Measurements from ENCODE around the gene IVL. TPM values are rescaled to one million over a fixed set of nuclear protein-coding genes. Genes with fewer than 3 reads are reported as not detected.

Gene IVL, protein sequence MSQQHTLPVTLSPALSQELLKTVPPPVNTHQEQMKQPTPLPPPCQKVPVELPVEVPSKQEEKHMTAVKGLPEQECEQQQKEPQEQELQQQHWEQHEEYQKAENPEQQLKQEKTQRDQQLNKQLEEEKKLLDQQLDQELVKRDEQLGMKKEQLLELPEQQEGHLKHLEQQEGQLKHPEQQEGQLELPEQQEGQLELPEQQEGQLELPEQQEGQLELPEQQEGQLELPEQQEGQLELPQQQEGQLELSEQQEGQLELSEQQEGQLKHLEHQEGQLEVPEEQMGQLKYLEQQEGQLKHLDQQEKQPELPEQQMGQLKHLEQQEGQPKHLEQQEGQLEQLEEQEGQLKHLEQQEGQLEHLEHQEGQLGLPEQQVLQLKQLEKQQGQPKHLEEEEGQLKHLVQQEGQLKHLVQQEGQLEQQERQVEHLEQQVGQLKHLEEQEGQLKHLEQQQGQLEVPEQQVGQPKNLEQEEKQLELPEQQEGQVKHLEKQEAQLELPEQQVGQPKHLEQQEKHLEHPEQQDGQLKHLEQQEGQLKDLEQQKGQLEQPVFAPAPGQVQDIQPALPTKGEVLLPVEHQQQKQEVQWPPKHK
- not detected in 2 replicates for total RNA-seq

DNA sequence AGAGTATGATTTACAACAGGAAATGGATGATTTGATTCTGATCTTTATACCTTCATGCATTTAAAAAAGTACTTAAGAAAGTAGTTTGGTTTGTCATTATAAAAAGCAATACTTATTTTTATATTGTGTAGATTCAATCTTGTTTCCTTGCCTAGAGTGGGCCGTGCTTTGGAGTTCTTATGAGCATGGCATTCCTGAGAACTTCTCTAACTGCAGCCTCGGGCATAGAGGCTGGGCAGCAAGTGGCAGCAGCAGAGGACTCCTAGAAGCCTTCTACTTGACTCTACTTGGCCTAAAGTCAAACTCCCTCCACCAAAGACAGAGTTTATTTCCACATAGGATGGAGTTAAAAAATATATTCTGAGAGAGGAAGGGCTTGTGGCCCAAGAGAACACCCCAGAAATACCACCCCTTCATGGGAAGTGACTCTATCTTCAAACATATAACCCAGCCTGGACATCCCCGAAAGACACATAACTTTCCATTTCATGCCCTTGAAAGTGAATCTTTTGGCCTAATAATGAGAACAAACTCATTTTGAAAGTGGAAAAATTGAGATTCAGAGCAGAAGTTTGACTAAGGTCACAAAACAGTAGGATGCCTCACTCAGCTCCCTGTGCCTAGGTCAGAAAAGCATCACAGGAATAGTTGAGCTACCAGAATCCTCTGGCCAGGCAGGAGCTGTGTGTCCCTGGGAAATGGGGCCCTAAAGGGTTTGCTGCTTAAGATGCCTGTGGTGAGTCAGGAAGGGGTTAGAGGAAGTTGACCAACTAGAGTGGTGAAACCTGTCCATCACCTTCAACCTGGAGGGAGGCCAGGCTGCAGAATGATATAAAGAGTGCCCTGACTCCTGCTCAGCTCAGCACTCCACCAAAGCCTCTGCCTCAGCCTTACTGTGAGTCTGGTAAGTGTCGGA lies at the start of gene IVL:
TSS of gene IVL (plus strand) at position 861 of the 916 bp plus-strand sequence. CDS start 1,252 bp downstream, outside the sequence.

DNA sequence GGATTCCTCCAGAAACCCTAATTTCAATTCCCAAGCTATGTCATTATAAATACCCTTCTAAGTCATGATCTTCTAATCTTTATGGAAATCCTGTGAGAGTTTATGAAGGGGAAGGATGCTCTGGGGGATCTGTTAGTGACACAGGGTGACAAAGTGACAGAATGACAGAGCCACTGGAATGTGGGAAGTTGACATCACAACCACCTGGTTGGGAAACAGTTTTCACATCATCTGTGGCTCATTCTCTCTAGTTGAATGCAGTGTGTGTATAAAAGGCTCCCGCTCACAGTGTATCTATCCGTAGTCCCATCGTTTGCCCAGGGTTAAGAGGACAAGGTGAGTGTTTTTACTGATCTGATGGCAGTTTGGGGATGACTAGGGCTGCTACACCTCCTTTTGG lies 48.6 kb upstream of the IVL start, which contains the start of gene LCE7A:
TSS of gene LCE7A (plus strand) at position 301 of the 400 bp plus-strand sequence. CDS start 702 bp downstream, outside the sequence.

DNA sequence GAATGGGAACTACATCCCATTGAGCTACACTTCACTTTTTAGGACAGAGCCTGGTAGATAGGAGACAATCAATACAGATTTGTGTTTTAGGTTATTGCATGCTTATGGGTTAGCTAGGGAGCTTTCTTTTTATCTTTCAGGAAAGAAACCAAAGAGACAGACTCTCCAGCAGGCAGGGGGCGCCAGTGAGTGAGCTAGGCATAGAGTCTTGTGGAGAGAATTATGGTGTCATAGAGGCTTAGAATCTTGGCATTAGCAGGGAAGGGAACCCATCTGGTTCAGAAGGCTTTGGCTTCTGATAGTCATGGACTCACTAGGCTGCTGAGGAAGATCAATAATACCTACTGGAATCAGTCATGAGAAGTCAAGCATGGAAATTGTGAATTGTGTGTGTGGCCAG lies 30.3 kb upstream of the IVL start, which contains the start of gene SMCP:
TSS of gene SMCP (plus strand) at position 281 of the 400 bp plus-strand sequence. CDS start 6,101 bp downstream, outside the sequence.

DNA sequence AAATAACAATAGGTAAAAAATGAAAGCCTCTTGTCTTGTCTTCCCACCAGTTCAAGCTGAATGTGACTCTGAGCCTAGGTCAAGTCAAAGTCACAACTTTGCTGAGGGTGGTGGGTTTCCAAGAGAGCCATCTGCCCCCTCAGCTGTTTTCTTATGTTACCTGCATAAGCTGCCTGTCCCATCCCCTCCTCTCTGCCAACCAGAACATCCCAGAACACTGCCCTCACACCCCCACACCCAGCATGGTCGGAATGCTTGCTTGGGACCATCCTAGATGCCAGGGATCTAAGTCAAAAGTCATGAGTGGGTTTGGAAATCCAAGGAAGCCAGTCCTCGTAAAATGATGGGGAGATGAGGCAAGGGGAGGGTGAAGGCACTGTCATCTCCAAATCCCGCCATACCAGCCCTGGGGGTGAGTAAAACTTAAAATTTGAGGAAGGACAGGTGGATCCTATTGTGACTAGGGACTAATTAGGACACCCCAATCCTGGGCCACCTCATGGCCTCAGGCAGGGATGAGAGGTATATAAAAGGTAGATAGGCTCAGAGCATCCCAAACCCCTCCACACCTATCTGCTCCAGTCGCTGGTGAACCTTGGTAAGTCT lies 38.4 kb downstream of the IVL start, which contains the start of gene SPRR5:
TSS of gene SPRR5 (plus strand) at position 556 of the 606 bp plus-strand sequence. CDS start 1,349 bp downstream, outside the sequence.

Other genes with a start within 250 kb of the IVL start
- gene LCE2D, start 245.2 kb upstream of the IVL start, total RNA-seq = not detected in 2 replicates
- not detected in 2 replicates for gene LCE2C, start 233.3 kb upstream of the IVL start, total RNA-seq
- not detected in 2 replicates for gene LCE2B, start 222.4 kb upstream of the IVL start, total RNA-seq
- gene LCE2A, start 210.2 kb upstream of the IVL start, total RNA-seq = not detected in 2 replicates
- gene LCE4A, start 200.4 kb upstream of the IVL start, total RNA-seq = not detected in 2 replicates
- not detected in 2 replicates for gene KPRP, start 150.5 kb upstream of the IVL start, total RNA-seq
- not detected in 2 replicates for gene LCE1F, start 133.4 kb upstream of the IVL start, total RNA-seq
- gene LCE1E, start 122.3 kb upstream of the IVL start, total RNA-seq = not detected in 2 replicates
- gene LCE1D, start 111.8 kb upstream of the IVL start, total RNA-seq = not detected in 2 replicates
- not detected in 2 replicates for gene LCE1C, start 101.9 kb upstream of the IVL start, total RNA-seq
- gene LCE1B, start 96.6 kb upstream of the IVL start, total RNA-seq = not detected in 2 replicates
- gene LCE1A, start 81.1 kb upstream of the IVL start, total RNA-seq = not detected in 2 replicates
- not detected in 2 replicates for gene LCE6A, start 65.7 kb upstream of the IVL start, total RNA-seq
- not detected in 2 replicates for gene LCE7A, start 48.5 kb upstream of the IVL start, total RNA-seq
- gene SMCP, start 30.2 kb upstream of the IVL start, total RNA-seq = not detected in 2 replicates
- gene SPRR5, start 38.7 kb downstream of the IVL start, total RNA-seq = not detected in 2 replicates
- gene SPRR4, start 62.1 kb downstream of the IVL start, total RNA-seq = not detected in 2 replicates
- gene SPRR1A, start 75.5 kb downstream of the IVL start, total RNA-seq = not detected in 2 replicates
- not detected in 2 replicates for gene SPRR3, start 93.2 kb downstream of the IVL start, total RNA-seq
- gene SPRR1B, start 122.7 kb downstream of the IVL start, total RNA-seq = not detected in 2 replicates
- gene SPRR2D, start 132.6 kb downstream of the IVL start, total RNA-seq = not detected in 2 replicates
- not detected in 2 replicates for gene SPRR2A, start 149.0 kb downstream of the IVL start, total RNA-seq
- not detected in 2 replicates for gene SPRR2B, start 163.1 kb downstream of the IVL start, total RNA-seq
- not detected in 2 replicates for gene SPRR2E, start 186.0 kb downstream of the IVL start, total RNA-seq
- gene SPRR2F, start 205.0 kb downstream of the IVL start, total RNA-seq = not detected in 2 replicates
- gene SPRR2G, start 242.3 kb downstream of the IVL start, total RNA-seq = not detected in 2 replicates